OCI-LY1 (cell line): Measurements from ENCODE around the gene RBL2.

Experiments
- EZH2 ChIP-seq: fragments of 200-600 bp; sonication (generic), shearing (Covaris generic); IDR thresholded peaks from 2 replicates; pipeline ENCODE4 v1.8.0; 2017; ENCODE audit warnings: borderline replicate concordance, mixed run types, mild to moderate bottlenecking, antibody characterized with exemption, low read length, moderate library complexity, mixed read lengths
- TF ChIP-seq, protein P1 (sequence below): fragments of 200-600 bp; sonication (generic), shearing (Covaris generic); IDR thresholded peaks from 2 replicates; pipeline ENCODE4 v1.5.1; 2017; ENCODE audit warnings: mild to moderate bottlenecking, antibody characterized with exemption, low read length, moderate library complexity, mixed read lengths

DNA sequence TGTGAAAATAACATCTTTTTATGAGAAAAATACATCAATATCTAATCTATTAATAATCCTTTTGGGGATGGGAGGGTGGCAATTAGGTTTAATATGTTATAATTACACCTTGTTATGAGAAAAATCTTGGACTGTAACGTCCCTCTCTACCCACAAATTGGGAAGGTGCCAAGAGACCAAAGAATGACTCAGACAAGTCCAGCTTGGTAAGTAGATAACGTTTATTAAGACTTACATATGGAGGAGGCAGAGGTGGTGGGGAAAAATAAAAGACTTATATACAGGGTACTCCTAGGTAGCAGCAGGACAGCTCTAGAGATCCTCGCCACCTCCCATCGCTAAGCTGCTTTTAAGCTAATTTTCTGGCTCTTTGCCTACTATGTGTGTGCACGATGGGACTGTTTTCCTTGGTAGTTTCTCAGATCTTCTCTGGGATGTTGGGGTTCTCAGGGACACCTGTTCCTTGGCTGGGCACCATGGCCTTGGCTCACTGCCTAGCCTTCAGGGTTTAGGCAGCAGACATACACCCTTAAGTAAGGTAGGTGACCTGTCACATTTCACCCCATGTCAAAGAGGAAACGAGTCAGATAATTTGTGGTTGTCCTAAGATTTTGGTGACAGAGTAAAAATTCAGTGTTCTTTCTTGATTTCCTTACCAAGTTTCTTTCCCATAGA, 31.5 kb downstream of the RBL2 start:
- TF ChIP-seq, protein P1, sequence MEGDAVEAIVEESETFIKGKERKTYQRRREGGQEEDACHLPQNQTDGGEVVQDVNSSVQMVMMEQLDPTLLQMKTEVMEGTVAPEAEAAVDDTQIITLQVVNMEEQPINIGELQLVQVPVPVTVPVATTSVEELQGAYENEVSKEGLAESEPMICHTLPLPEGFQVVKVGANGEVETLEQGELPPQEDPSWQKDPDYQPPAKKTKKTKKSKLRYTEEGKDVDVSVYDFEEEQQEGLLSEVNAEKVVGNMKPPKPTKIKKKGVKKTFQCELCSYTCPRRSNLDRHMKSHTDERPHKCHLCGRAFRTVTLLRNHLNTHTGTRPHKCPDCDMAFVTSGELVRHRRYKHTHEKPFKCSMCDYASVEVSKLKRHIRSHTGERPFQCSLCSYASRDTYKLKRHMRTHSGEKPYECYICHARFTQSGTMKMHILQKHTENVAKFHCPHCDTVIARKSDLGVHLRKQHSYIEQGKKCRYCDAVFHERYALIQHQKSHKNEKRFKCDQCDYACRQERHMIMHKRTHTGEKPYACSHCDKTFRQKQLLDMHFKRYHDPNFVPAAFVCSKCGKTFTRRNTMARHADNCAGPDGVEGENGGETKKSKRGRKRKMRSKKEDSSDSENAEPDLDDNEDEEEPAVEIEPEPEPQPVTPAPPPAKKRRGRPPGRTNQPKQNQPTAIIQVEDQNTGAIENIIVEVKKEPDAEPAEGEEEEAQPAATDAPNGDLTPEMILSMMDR, result no peak
- no peak for TF ChIP-seq EZH2
